Suppressor macrophage treated with lipopolysaccharide for 1 hour (primary cell): ENCODE results near the gene TTLL11.

Source experiments
- DNase-seq, 3 donors: peaks; one replicate each; pipeline ENCODE4 v3.0.0-alpha.2; 2020 to 2022

The TTLL11 gene

DNA sequence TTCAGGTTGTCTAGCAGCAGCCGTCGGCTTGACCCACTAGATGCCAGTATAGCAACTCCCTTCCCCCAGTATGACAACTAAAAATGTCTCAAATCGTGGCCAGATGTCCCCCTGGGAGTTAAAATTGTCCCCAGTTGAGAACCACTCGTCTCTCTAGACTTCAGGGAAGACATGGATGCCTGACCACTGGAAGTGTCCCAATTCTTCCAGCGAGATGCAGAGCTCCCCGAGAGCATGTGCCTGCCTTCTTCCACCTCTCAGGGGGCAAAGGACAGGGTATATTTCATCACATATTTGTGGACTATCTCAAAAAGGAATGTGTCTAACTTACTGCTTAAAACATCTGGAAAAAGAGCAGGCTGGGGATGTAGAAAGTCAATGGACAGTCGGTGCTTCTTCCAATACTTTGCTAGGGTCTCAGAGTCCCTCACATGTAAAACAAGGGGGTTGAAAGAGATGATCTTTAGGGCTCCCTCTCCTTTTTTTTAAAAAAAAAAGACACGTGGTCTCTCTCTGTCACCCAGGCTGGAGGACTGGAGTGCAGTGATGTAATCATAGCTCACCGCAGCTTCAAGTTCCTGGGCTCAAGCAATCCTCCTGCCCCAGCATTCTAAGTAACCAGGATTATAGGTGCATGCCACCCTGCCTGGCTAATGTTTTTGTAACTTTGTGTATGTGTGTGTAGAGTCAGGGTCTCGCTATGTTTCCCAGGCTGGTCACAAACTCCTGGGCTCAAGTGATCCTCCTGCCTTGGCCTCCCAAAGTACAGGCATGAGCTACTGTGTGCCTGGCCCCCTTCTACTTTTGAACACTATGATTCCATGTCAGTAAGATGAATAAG, 251.1 kb downstream of the TTLL11 start:
- no peak for DNase-seq

DNA sequence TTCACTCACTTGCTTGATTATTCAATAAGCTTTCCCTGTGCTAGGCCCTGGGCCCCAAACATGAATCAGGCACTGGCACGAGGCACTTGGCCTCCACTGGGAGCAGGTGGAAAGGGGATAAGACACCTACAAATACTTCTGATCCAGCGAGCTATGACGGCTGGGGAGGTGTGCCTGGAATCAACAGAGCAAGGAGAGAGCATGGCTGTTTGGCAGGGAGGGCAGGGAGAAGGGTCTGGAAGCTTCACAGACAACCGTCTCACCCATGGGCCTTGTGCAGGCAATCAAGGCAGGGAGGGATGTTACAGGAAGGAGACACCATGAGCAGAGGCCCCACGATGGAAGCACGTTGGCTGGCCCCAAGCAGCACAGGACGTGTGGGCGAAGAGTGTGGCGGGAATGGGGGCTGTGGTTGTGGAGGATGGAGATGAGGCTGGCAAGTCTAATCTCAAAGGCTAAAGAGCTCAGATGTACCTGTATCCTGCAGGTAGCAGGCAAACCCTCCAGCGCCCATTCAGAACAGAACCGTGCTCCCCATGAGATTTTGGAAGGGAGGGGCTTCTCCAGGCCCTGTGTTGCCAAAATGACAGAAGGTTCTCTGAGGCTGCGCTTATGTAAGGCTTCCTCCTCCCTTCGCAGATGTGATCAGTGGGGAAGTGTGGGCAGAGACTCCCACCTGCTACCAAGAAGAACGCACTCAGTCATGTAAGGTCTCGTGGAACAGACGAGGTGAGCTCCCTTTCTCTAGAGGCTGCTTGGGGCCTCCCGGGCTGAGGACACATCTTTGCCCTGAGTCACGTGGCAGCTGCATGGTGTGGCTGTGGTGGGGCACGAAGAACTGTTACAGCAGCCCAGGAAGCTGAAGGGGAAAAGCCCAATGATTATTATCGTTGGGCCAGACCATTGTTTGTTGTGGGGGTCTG, 252.0 kb downstream of the TTLL11 start:
- no peak for DNase-seq

DNA sequence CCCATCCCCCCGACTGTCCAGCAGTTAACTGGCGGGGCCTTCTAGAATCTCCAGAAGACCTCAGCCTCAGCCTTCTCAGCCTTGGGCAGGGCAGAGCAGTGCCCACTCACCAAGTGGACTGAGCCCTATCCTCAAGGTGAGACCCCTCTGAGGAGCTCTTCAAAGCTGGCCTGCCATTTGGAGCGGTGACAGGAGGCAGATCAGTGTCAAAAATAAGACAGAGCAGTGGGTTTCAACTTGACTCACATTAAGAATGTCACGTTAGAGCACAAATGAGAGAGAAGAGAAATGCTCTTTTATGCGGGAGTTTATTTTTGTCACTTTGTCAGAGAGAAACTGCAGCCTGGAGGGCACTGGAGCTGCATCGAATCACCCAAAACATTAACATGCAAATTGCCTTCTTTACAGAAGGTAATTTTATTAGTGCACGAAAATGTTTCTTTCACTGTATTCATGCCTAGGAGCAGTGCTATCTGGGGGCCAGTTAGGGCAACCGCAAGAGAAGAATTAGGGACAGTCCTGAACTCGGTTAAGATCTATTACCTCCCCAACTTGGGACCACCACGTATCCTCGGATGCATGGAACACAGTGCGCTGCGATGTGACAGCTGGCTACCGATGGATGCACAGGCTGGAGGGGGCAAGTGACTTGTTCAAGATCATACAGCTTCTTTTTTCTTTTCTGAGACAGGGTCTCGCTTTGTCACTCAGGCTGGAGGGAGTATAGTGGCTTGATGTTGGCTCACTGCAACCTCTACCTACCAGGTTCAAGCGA, 253.2 kb downstream of the TTLL11 start:
- no peak for DNase-seq

DNA sequence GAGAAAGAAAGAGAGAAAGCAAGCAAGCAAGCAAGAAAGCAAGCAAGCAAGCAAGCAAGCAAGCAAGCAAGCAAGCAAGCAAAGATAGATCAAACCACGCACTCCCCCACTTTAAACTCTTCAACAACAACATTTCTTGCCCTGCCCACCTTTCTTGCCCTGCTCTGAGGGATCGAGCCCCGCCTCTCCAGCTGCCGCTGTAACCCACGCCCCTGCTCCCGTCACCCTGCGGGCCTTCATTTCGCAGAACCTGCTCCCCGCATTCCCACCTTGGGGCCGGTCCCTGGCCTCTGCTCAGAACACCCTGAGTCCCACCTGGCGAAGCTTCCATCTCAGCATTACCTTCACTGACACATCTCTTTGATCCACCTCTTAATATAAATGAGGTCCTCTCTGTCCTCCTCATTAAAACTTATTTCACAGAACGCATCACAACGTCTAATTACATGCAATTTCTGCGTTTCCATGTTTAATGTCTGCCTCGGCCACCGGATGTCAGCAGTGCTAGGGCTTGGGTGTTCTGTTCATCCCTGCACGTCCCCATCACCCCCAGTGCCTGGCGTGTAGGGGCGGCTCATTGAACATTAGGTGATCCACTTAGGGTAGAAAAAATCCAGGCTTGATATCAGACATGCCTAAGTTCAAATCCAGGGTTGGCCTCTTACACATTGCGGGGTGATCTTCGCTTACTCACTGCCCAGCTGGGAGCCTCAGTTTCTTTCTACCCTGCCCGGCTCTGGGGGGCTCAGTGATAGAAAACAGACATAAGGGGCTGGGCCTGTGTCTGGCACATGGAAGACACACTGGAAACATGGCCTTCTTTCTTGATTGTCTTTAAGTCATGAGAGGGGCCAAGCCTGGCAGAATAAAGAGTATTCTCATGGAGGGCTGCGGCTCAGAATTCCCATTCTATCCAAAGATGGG, 254.1 kb downstream of the TTLL11 start:
- DNase-seq = no peak

DNA sequence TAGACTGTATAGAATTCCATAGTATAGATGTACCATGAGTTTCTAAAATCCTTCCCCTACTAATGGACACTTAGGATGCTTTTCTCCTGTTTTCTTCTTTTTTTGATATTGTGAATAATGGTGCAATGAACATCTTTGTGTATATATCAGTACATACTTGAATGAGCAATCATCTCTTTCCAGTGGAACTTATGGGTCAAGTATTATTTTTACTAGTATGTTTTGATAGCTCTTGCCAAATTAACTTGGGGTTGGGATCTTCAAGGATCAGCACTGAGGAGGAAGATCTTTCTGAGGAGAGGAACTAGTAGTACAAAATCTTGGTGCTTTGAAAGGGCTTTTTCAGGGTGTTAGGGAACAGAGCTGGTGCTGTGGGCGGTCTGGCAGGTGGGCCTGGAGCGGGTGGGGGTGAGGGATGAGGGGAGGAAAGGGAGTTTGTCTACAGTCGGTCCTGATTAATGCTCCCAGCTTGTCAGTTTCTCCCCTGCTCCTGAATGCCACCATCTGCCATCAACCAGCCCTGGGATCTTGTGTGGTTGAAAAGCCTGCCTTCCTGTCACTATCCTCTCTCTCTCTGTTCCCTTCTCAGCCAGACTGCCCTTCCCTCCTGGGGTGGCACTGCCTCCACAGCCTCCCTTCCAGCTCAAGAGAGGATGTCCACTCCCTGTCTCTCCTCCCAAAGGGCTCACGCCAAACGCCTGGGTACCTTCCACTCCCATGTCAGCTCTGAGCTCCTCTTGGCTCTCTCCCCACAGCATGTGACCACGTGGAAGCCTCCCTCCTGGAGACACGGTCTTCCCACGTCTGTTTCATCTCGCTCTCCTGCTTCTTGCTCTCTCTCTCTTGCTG, 255.8 kb downstream of the TTLL11 start:
- DNase-seq = no peak

DNA sequence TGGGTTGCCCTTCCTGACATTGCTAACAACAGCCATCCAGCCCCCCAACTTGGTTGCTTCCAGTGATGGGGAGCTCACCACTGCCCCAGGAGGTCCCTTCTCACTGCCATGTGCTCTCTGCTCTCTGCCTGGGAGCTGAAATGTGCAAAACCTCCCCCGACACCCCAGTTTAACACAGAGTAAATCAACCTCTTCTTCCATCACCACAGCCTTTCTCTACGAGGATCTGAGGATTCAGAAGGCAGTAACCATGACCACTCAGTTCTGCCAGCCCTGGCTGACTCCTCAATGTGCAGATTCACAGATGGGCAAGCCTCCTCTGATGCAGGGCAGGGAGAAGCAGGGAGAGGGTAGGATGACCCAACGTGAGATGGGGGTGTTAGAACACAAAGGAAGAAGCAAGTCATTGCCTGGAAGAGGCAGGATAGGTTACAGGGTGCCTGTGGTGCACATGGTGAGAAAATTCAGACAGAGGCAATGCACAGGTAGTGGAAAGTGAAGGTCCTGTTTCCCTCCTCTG, 256.7 kb downstream of the TTLL11 start:
- DNase-seq = no peak

DNA sequence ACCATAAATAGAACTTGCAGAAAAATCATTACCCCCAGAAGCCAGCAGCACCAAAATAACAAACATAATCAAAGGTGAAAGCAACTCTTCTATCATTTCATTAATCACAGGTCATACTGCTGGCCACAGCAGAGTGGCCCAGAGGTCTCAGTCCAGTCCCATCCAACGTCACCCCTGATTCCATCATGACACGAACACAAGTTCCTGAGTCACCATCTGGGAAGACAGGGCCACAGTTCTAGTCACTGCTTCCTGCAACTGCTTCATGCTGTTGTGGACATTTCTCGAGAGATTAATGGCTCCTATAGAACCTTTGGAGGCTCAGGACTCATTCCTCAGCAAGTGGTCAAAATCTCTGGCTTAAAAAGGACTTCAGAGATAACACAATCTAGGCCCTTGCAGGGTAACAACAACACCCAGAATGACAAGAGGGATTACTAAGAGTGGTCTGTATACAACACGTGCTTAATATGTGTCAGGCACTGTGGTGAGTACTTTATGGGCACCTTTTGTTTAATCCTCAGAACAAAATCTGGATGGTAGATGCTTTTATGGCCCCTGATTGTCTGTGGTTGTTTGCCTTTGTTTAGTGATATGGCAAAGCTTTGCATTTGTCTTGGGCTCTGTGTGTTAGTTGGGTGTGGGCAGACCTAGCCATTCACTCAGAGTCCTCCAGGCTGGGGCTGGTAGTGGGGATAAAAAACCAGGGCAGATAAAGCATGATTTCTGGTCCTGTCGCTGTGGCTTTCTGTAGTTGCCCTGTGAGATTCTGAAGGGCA, 257.3 kb downstream of the TTLL11 start:
- no peak for DNase-seq

DNA sequence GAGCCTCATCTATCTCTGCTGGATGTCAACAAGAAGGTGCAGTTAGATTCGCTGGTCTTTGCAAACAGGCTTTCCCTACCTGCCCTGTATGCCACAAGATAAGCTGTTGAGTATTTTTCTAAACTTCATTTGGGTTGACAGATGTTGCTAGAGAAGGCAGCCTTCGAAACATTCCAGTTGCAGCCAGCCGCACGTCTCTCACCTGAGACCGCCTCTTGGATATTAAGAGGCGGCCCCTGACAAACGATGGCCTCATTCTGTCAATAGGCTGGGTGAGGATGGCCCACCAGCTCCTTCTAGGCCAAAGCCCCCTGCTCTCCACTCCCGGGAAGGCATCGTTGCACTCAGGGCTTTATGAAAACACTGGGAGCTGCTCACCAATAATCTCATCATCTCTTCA, 260.0 kb downstream of the TTLL11 start:
- DNase-seq = no peak

DNA sequence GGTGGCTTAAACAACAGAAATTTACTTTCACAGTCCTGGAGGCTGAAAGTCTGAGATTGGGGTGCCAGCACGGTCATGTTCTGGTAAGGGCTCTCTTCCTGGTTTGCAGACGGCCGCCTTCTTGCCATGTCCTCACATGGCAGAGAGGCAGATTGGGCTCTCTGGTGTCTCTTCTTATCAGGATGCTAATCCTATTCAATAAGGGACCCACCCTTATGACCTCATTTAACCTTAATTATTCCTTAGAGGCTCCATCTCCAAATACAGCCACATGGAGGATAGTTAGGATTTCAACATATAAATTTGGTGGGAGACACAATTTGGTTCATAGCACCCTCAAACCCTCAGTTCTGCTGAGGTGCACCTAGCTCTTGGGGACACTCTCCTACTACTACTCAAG, 261.2 kb downstream of the TTLL11 start:
- no peak for DNase-seq

DNA sequence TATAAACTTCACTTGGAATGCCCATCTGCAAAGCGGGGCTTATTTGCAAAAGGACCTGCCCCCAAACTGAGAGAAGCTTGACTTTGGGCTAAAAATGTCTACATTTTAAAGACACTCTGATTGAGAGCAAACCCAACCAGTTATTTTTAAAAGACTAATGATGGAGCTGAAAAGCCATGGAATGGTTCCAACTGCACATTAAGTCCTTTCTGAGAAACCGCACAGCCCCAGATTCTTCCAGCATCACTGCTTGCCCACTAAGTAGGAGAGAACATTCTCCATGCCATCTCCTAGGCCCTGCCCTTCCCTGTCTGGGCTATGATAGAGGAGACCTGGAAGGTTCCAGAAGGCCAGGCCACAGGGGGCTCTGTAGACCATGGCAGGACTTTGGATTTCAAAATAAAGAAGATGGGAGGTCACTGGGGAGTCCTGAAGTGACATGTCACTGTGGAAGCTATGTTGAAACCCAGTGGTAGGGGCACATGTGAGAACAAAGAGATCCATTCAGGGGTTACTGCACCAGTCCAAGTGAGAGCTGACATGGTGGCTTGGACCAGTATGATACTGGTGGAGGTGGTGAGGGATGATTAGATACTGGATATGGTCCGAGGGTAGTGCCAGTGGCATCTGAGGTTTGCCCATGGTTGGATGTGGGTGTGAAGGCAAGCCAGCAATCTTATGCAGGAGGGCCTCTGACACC, 262.5 kb downstream of the TTLL11 start:
- DNase-seq = no peak

DNA sequence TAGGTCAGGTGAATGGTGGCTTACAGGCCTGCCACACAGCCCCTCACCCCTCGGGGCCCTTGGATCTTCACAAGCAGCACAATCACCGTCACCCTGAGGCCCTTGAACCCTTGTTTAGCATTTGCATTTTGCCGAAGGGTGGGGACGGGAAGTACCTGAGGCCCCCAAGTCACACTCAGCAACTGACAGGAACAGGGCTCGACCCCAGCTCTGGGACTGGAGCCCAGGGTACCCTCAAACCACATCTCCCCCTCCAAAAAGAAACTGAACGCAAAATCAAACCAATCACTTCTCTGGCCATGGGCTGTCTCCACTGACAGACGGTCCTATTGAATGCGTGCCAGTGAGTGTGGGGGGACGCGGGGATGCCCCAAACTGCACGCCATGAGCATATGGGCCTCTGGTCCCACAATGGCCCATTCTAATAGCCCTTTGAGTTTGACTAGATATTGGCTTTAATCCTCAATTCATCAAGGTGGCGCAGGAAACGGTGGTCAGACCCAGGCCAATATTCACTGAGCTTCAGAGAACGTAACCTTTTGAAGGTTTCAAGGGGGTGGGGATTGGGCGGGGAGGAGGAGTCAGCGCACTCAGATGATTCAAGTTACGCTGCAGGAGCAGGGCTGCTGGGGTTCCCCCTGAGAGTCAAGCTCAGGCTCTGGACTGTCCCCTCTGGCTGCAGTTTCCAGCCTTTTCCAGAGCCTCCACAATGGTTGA, 265.7 kb downstream of the TTLL11 start:
- DNase-seq = no peak

DNA sequence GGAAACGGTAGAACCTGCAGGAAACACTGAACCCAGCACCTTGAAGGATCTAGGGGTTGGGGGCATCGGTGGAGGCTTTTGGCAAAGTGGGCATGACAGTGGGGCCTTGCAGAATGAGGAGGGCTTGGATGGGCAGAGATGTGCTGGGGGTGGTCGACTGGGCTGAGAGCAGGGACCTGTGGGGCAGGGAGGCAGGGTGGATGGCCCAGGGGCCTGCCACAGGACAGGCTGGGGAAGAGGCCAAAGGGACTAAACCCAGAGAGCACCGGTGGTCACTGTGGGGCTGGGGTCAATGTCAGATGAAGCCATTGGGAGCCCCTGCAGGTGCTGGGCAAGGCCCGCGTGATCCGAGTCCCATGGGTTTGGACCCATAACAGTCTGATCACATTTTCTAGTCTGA, 266.4 kb downstream of the TTLL11 start:
- DNase-seq = no peak

DNA sequence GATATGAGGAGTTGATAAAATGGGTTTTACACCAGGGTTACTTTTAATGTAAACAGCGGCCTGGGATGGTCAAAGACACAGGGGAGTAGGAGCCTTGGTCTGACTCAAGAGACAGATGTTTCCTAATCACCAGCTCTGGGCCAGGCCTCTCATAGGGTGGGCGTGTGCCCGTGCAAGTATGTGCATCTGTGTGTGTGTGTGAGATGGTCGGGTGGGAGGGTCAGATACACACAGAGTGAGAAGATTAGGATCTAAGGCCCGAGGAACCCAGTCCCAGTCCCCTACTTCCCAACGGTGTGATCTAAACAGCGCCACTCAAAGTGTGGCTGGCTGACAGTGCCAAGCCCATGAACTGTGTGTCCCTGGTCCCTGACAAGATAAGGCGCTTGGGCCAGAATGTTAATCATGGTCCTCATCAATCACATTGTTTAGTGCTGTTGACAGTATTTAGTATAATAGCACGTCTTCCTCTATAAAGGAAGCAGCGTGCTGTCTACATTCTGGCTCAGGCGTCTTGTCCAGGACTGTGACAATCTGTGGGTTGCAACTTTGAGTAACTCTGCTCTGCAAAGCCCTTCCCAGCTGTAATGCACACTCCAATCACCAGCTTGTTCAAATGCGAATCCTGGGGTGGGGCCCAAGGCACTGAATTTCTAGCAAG, 267.9 kb downstream of the TTLL11 start:
- no peak for DNase-seq

DNA sequence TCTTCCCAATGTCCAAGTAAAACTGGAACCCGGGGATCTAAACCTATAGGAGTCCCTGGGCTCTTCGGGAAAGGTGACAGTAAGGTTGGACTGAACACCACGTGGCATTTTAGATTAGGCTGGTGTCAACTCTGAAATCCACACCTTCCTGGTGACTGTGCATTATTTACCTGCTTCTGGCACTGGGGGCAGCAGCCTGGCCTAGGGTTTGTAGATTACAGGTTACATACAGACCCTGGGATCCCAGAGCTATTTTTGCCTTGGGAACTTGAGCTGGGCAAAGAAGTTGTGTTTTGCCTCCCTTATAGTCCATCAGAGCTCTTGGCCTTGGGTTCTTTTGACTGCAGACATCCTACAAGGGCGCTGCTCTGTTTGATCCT, 268.5 kb downstream of the TTLL11 start:
- no peak for DNase-seq

DNA sequence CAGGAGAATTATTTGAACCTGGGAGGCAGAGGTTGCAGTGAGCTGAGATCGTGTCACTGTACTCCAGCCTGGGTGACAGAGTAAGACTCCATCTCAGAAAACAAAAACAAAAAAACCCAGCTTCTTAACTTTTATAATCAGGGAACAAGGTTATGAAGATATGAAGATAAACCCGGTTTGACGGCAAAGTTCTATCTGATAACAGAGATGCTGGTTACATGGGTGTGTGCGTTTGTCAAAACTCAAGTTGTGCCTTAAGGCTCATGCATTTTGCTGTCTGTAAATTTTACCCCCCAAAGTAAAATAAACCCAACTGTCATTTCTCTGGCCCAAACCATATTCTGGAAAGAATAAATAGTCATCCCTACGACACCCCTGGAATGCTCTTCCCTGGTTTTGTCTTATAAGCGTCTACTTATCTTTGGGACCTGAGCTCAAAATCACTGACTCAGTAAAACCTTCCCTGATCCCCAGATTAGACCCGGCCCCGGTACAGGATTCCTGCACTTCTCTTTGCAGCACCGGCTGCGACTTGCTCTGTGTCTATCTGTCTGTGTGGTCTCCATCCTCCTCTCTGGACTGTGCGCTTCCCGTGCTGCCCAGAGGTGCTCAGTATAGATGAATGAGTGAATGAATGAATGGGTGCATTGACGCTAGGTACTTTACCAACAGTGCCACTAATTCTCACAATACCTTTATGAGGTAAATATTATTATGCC, 269.5 kb downstream of the TTLL11 start:
- DNase-seq = no peak

DNA sequence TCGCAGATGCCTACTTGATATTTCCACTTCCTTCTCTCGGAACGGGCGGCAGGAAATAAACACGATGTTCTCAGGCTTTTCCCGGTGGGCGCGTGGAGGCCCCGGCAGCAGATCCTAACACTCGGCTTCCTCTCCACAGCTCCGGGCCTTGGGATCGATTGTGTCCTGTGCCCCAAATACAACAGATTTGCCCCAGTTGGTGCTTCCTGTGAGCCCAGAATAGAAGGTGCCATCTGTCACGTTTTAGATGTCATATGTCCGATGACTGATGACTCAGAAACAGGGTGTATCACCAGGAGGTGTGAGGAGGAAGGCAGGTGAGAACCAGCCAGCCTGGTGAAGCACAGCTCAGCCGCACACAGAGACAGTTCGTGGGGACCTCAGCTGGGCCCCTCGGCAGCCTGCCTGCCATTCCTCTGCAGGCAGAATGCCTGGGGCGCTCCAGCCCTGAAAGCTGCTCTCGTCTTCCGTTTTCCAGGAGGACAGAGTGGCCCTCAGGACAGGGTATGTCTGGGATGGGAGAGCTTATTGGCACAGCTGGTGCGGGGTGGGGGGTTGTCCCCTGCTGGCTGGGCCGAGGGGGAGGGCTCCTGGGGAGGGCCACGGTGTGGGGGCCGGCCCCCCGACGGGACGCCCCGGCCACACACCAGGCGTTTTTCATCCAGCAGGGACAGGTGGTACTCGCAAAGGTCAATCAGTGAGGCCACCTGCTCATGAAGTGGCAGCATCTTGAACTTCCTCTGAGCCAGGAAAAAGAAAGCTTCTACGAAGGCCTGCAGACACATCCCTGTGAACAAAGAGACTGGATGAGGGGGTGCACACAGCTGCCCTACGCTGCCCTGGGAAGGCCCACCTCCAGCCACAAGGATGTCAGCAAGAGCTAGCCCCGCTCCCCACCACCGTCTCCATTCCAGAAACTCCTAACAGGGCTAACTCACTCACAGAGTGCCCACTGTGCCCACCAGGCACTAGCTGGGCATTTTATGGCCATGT, 270.7 kb downstream of the TTLL11 start:
- DNase-seq = no peak
